GM18951 (cell line): ENCODE measurements around the gene KHDC4.

Experiments
- POLR2A ChIP-seq: IDR thresholded peaks from 4 replicates; pipeline ENCODE4 v1.6.1; 2011; ENCODE audit warnings: mild to moderate bottlenecking; ENCODE audit not compliant: insufficient read length, insufficient read depth; ENCODE audit errors: extremely low read depth
- in situ Hi-C: fragments of 300-500 bp; cut with MboI; formaldehyde crosslinking; loops from one replicate; pipeline ENCODE4 v1.12.0; 2022; ENCODE audit warnings: low sequenced_read_pairs, mixed read lengths, inconsistent platforms; ENCODE audit not compliant: unreplicated experiment

Gene KHDC4

GRCh38 chr1:155975375-155976061, 41.3 kb upstream of the KHDC4 start:
- no peak for TF ChIP-seq POLR2A
- in situ Hi-C loops: no loop called here

- no peak for TF ChIP-seq POLR2A
- in situ Hi-C loops: no loop called here
These were observed 40.2 kb upstream of the KHDC4 start for GRCh38 chr1:155974208-155975115.

- TF ChIP-seq POLR2A: no peak
These were observed 39.5 kb upstream of the KHDC4 start for GRCh38 chr1:155973723-155974122.

GRCh38 chr1:155971910-155972809, 37.9 kb upstream of the KHDC4 start:
- in situ Hi-C loops: no loop called here
- TF ChIP-seq POLR2A: no peak

More at GRCh38 chr1:155973723-155974122, 39.5 kb upstream of the KHDC4 start:
- in situ Hi-C loops: no loop called here

GRCh38 chr1:155970531-155971167, 36.4 kb upstream of the KHDC4 start:
- TF ChIP-seq POLR2A: peak; percentile 28
- in situ Hi-C loops: no loop called here

- in situ Hi-C loops: no loop called here
- no peak for TF ChIP-seq POLR2A
These were observed 35.2 kb upstream of the KHDC4 start for GRCh38 chr1:155969377-155969791.

GRCh38 chr1:155968670-155969069, 34.5 kb upstream of the KHDC4 start:
- in situ Hi-C loops: no loop called here
- TF ChIP-seq POLR2A: no peak

- TF ChIP-seq POLR2A: no peak
- in situ Hi-C loops: no loop called here
These were observed 33.8 kb upstream of the KHDC4 start for GRCh38 chr1:155968051-155968400.

- no peak for TF ChIP-seq POLR2A
- in situ Hi-C loops: no loop called here
These were observed 33.3 kb upstream of the KHDC4 start for GRCh38 chr1:155967341-155968050.

- in situ Hi-C loops: no loop called here
- no peak for TF ChIP-seq POLR2A
These were observed 32.5 kb upstream of the KHDC4 start for GRCh38 chr1:155966750-155967149.

GRCh38 chr1:155966135-155966534, 31.9 kb upstream of the KHDC4 start:
- in situ Hi-C loops: no loop called here
- TF ChIP-seq POLR2A: peak; percentile 17

- in situ Hi-C loops: no loop called here
- TF ChIP-seq POLR2A: no peak
These were observed 30.0 kb upstream of the KHDC4 start for GRCh38 chr1:155964193-155964592.
